ENCODE data around the gene CASD1. TPM values are rescaled to one million over a fixed set of nuclear protein-coding genes. Genes with fewer than 3 reads are reported as not detected.

The CASD1 gene
- total RNA-seq, 1 donor from 2014 or later, result 27.3 TPM

- DNase-seq (ENCODE audit: low spot score), result no peak
Observed at GRCh38 chr7:94512735-94513564, 3.3 kb downstream of the CASD1 start.

GRCh38 chr7:94513565-94513860, 3.9 kb downstream of the CASD1 start:
- DNase-seq (ENCODE audit: low spot score), result no peak

DNA sequence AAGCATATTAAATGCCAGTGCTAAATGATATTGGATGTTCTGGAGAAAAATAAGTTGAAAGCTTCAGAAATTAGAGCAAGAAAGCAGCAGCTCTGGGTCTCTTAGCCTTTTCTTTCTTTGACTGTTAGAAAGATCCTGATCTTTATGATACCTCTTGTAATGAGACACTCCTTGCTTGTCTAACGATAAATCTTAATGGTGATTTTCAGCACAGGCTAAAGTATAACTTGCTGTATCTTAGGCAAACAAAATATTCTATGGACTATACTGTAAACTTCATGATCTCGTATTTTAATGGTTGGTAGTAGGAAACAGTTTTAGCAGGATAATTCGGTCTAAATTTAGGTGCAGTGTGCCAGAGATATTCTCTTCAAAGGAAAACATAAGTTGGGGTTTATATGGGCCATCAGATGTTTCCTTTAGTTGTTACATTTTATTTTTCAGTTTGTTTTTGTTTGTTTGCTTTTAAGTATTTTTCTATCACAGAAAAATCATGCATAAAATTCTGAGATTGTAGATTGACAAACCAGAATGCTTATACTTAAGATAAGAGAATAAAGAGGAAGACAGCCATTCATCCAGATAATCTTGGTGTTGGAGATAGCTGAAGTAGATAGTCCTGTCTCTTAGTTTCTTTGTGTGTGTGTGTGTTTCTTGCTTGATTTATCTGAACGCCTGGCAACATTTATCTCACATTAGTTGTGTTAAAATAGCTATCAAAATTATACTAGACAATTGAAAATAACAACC, 4.7 kb downstream of the CASD1 start:
- DNase-seq (ENCODE audit: low spot score), result no peak

DNA sequence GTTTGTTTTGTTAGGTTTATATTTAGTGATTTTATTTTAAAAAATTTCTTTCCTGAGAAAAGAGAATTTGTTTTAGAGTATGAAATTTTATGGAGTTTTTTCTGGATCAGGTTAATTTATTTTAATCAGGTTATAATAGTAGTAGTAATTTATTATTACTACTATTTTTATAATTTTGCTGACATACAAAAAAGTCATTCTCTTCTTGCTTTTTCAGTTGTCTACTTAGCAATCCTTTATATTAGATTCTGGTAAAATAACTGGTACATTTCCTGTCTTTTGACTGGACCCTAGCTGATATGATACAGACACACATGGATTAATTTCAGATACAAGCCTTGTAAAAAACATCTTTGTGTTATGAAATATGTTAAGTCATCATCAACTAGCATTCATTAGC, 5.3 kb downstream of the CASD1 start:
- DNase-seq (ENCODE audit: low spot score), result no peak

DNA sequence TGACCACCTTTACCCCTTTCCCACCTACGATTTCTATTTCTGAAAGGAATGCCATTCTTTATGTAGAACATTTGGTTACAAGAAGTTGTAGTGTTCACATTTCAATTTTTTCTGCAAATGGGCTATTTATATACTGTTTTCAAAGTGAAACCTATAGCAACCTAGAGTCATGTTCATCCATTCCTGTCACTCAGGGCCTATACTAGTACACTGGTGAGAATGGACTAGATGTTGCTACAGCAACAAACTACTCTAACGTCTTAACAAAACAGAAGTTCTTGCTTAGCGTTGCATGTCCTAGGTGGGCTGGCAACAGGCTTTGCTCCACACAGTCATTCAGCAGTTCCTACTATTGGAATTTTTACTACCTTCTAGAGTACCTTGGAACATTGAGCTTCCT, 16.3 kb downstream of the CASD1 start:
- no peak for DNase-seq (ENCODE audit: low spot score)

DNA sequence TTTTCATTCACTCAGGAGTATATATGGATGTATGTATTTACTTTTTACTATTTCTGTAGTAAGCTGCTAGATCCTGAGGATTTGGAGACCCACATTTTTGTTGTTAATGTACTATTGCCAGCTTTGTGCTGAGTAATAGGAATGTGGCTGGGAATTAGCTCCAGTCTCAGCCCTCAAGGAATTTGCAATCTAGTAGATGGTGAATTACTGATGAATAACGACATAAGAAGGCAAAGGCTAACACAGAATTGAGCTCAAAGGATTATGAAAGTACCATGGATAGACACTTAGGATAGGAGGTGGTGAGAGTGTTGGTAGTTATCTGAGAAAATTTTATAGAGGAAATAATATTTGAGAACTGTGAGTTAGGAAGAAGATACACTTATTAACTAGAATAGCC, 19.9 kb downstream of the CASD1 start:
- DNase-seq (ENCODE audit: low spot score), result no peak

DNA sequence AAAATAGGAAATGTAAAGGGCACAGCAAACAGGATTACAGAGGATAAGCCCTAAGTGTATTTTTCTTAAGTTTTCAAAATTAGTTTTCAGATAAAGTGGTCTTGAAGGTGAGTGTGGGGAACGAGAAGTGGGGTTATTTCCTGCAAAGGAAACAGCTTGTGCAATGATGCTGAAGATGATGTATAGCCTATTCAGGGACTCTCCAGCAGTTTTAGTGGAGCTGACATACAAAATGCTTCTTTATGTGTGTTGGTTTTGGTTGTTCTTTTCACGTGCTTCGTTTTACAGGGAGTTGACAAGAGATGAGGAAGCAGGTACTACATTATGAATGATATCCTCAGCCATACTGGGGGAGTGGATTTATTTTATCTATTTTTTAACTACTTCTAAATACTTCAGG, 20.5 kb downstream of the CASD1 start:
- DNase-seq (ENCODE audit: low spot score), result no peak

DNA sequence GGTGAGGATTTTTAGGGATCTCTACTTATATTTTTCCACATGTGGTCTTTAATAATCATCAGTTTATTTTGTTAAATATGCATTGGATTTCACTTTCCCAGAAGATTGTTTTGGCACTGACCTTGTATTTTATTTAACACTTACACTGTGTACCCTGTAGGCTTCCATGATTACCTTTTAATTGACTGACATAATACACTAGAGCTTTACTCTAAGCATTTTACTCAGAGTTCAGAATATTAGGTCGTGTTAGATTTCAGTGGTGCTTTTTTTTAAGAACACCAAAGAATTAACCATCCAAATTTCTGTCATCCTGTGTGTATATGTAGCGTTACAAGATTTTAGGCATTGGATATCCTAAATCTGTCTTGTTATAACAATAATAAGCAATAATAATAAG, 23.1 kb downstream of the CASD1 start:
- no peak for DNase-seq (ENCODE audit: low spot score)

- no peak for DNase-seq (ENCODE audit: low spot score)
Observed at GRCh38 chr7:94540428-94540827, 30.8 kb downstream of the CASD1 start.

DNA sequence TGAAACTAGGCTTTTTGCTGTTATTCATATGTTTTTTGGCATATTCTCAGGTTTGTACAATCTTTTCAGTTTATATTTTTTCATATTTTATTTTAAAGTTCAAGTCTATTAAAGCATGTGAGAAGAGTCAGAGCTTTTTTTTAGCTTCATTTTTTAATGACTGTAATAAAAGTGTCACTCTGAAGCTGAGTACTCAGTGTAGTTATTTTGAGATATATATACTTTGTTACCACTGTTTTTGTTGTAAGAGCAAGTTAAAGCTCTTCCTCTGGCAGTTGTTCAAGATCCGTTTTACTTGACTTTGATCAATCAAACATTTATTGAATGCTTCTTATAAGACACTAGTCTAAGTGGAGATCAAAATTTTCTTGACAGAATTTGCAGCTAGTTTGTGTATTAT, 37.5 kb downstream of the CASD1 start:
- no peak for DNase-seq (ENCODE audit: low spot score)

- no peak for DNase-seq (ENCODE audit: low spot score)
Observed at GRCh38 chr7:94556028-94556427, 46.4 kb downstream of the CASD1 start.

DNA sequence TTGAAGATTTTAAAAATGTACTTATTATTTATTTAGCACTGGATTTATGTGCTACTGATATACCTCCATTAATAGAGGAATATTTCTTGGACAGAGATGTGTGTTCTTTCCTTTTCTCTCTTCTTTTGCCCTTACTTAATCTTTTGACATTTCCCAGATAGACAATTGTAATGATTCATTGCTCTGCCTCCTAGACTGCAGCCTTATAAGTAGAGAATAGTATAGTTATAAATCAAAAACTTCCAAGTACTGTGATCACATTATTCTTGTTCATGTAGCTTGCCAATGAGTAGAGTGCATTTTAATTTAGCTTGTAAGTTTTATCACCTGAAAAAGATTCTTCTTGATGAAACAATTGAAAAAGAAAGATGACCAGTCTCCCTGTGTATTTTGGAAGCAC, 47.6 kb downstream of the CASD1 start:
- DNase-seq (ENCODE audit: low spot score), result no peak

DNA sequence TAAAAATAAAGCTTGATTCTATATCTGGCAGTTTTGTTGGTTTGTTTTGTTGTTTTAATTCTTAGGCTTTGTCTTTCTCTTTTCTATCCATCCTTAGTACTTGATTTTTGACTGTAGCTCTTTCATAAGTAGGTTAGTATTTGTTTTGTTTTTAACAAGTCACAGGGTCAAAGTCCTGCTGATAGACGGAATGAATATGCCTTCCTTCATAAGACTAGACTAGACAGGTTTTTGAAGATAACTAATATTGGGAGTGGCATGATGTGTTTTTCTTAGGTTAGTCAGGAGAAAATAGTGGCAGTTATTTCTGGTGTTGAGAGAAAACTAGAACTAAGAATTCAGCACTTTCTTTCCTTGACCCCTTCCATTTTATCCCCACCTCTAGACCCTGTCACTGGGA, 50.4 kb downstream of the CASD1 start:
- DNase-seq (ENCODE audit: low spot score), result no peak

- DNase-seq (ENCODE audit: low spot score), result no peak
Observed at GRCh38 chr7:94561841-94562514, 52.4 kb downstream of the CASD1 start.

DNA sequence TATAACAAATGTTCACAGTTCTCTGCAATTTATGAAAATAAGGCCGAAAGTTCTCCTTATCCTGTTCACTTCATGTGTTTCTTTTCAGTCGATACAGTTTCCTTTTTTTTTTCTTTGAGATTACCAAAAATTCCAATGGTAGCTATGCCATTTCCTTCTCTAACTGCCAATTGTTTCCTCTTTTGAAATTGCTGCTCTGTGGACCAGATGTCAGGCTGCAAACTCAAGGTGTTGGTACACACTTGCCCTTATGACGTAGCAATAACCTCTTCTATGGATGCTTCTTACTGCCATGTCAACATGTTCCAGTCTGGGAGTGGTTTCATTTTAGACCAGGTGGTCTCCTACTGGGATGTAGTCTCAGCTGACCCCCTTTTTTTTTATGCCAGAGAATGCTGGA, 52.9 kb downstream of the CASD1 start:
- DNase-seq (ENCODE audit: low spot score), result no peak

- no peak for DNase-seq (ENCODE audit: low spot score)
Observed at GRCh38 chr7:94565247-94565894, 55.8 kb downstream of the CASD1 start.

- DNase-seq (ENCODE audit: low spot score), result no peak
Observed at GRCh38 chr7:94567396-94567795, 57.8 kb downstream of the CASD1 start.

DNA sequence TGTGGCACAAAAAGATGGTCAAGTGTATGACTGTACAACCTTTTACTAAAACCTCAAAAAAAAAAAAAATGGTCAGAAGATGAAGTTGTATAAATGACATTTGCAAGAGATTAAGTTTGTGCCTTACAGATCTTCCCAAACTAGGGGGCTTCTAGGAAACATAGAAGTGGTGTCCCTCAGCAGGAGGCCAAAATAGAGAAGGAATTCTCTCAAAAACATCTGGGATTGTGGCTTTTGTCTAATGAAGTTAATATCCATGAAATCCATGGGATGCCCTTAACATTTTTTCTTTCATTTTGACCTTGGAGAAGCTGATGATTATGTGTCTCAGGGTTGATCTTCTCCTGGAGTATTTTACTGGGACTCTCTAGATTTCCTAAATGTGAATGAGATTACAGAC, 62.2 kb downstream of the CASD1 start:
- DNase-seq (ENCODE audit: low spot score), result no peak

DNA sequence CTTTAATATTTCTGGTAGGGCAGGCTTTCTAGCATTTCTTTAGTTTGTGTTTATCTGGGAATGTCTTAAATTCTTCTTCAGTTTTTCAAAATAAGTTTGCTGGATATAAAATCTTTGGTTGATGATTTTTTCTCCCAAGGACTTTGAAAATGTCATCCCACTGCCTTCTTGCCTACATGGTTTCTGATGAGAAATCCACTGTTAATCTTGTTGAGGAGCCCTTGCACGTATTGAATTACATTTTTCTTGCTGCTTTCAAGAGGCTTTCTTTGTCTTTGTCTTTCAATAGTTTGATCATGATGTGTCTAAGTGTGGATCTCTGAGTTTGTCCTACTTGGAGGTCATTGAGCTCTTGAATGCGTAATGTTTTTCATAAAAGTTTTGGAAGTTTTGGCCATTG, 66.0 kb downstream of the CASD1 start:
- no peak for DNase-seq (ENCODE audit: low spot score)

- no peak for DNase-seq (ENCODE audit: low spot score)
Observed at GRCh38 chr7:94576316-94576715, 66.7 kb downstream of the CASD1 start.

DNA sequence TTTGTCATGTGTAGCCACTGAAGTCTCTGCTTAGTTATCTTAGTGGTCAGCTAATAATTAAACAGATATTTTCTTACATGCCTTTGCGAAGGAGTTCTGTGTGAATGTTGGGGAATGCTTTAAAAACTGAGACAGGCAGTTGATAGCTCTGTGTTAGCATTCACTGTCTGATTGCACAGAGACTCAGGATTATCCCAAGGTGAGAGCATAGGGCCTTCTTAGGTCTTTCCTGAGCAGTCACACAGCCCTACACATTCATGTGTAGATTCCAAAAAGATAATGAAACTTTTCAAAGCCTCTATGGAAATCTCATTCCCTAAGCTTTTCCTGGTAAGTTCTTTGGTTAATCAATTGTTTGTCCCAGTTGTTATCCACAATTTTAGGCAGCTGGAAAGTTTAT, 67.7 kb downstream of the CASD1 start:
- DNase-seq (ENCODE audit: low spot score), result no peak

DNA sequence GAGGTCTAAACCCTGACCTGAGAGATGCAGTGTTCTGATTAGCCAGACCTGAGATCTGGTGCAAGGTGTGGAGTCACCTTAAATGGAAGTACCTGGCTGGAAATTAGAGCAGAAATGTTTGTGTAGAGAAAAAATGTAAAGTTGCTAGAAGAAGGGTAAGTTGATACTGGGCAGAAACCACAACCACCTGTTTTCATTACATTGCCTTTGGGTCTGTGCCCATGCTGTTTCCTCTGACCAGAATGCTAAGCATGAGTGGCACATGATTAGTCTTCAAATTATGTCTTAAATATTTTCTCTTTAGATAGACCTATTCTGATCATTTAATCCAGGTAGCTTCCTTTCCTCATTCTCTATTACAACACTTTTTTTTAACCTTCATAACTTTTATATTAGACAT, 69.0 kb downstream of the CASD1 start:
- no peak for DNase-seq (ENCODE audit: low spot score)

DNA sequence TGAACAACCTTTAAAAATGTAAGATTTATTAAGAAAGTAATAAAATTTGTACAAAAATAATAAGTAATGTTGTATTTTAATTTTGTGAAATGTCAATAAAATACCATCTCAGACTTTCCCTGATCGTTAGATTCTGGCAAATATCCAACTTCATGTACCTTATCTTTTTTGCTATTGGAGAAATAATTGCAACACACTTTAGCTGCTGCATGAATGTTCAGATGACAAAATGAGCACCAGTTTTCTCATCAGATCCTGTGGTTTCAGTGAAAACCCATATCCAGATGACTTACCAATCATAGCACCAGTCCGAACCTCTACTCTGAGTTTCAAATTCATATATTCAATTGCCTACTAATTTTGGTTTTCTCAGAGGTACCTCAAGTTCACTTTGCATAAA, 69.9 kb downstream of the CASD1 start:
- no peak for DNase-seq (ENCODE audit: low spot score)

All from ureter (tissue), 1 donor.